Measurements from ENCODE around the gene GARRE1.

Gene GARRE1

GRCh38 chr19:34299576-34299975 is 45.2 kb downstream of the GARRE1 start:
- no peak for DNase-seq

- DNase-seq: no peak
These were observed 46.0 kb downstream of the GARRE1 start for GRCh38 chr19:34300380-34300779.

GRCh38 chr19:34300962-34301361 is 46.6 kb downstream of the GARRE1 start:
- no peak for DNase-seq
